Endothelial cell of umbilical vein (primary cell): ENCODE data around the gene LRRN4CL. TPM values are rescaled to one million over a fixed set of nuclear protein-coding genes. Genes with fewer than 3 reads are reported as not detected.
A peak's percentile ranks its signal among the peaks of the same experiment; 100 is the strongest.

Source experiments
- BruUV-seq: library from RNA; stranded (reverse); fragments of 400-500 nt; replicated peaks from 2 replicates; lab custom pipeline; 2021; lab: Mats Ljungman, UMichigan
- CTCF ChIA-PET: fragments of 300-600, 350-600 bp; sonication (Branson Sonifier 250); formaldehyde crosslinking; loops from one replicate; lab custom pipeline; 2021; ENCODE audit warnings: antibody characterized with exemption, inconsistent platforms; lab: Charles Lee
- POLR2A ChIA-PET: fragments of 300-600, 350-600 bp; sonication (Branson Sonifier 250); formaldehyde crosslinking; loops from one replicate; lab custom pipeline; 2021; ENCODE audit warnings: antibody characterized with exemption, inconsistent platforms; lab: Charles Lee
- DNase-seq: peaks from one replicate; pipeline ENCODE4 v3.0.0-alpha.2; 2011; ENCODE audit warnings: low read depth, low spot score
- FAIRE-seq: peaks from 2 replicates; lab custom pipeline; 2011; peaks lifted over from hg19 to GRCh38; lab: Jason Lieb, UNC
- H2AFZ ChIP-seq: 2 replicates; pipeline ENCODE4 v1.6.0; 2012; ENCODE audit warnings: low read depth, low read length, control low read depth, inconsistent platforms
- H3K27ac ChIP-seq: 2 replicates; pipeline ENCODE4 v1.5.1; 2011; ENCODE audit warnings: low read depth, mild to moderate bottlenecking, control low read depth, low read length, moderate library complexity; ENCODE audit not compliant: insufficient read depth
- H3K27me3 ChIP-seq, 2 experiments: 2 replicates each; pipeline versions ENCODE4 v1.6.0 to v1.6.1; 2011; ENCODE audit warnings: low read length in 2 of 2, mixed read lengths in 1 of 2; ENCODE audit not compliant: control insufficient read depth in 2 of 2, insufficient read depth in 2 of 2
- H3K36me3 ChIP-seq, 2 experiments: 2 replicates in 1 of 2; 3 replicates in 1 of 2; pipeline ENCODE4 v1.5.1; 2011; ENCODE audit warnings: low read length in 2 of 2, mild to moderate bottlenecking in 1 of 2, moderate library complexity in 1 of 2; ENCODE audit not compliant: control insufficient read depth in 2 of 2, insufficient read depth in 2 of 2; ENCODE audit errors: extremely low read depth in 1 of 2
- H3K4me1 ChIP-seq: 3 replicates; pipeline ENCODE4 v1.5.1; 2011; ENCODE audit warnings: mild to moderate bottlenecking, low read length; ENCODE audit not compliant: control insufficient read depth, insufficient read depth; ENCODE audit errors: extremely low read depth
- H3K4me2 ChIP-seq: 2 replicates; pipeline ENCODE4 v1.6.1; 2011; ENCODE audit warnings: low read length, control low read depth, mixed read lengths; ENCODE audit not compliant: insufficient read depth
- H3K4me3 ChIP-seq, 3 experiments: fragments of 200-600 bp in 1 of 3; sonication (generic), shearing (Covaris generic) in 1 of 3; replicated peaks in 1 of 3; 2 replicates each; pipeline ENCODE4 v1.5.1; 2011 to 2016; ENCODE audit warnings: control low read depth in 3 of 3, low read length in 3 of 3, mild to moderate bottlenecking in 2 of 3, inconsistent platforms in 1 of 3, low read depth in 1 of 3, moderate library complexity in 1 of 3; ENCODE audit not compliant: insufficient read depth in 1 of 3
- H3K79me2 ChIP-seq: 2 replicates; pipeline ENCODE4 v1.6.0; 2012; ENCODE audit warnings: low read length, inconsistent platforms; ENCODE audit not compliant: control insufficient read depth, insufficient read depth
- H3K9ac ChIP-seq: replicated peaks from 2 replicates; pipeline ENCODE3; 2011; ENCODE audit warnings: low read length, control low read depth; ENCODE audit not compliant: insufficient read depth; ENCODE audit errors: extremely low read depth
- H3K9me1 ChIP-seq: replicated peaks from 3 replicates; pipeline ENCODE4 v1.6.0; 2011; ENCODE audit warnings: mild to moderate bottlenecking, low read length; ENCODE audit not compliant: control insufficient read depth, insufficient read depth; ENCODE audit errors: extremely low read depth
- H3K9me3 ChIP-seq: replicated peaks from 2 replicates; pipeline ENCODE4 v1.5.1; 2012; ENCODE audit warnings: low read length, inconsistent platforms; ENCODE audit not compliant: control insufficient read depth, insufficient read depth
- H4K20me1 ChIP-seq: replicated peaks from 2 replicates; pipeline ENCODE3; 2011; ENCODE audit warnings: mild to moderate bottlenecking, low read length; ENCODE audit not compliant: control insufficient read depth, insufficient read depth; ENCODE audit errors: extremely low read depth
- EZH2 ChIP-seq: IDR thresholded peaks from 2 replicates; pipeline ENCODE4 v1.6.1; 2012; ENCODE audit warnings: borderline replicate concordance, low read depth, mild to moderate bottlenecking, moderate library complexity, low read length, inconsistent platforms; ENCODE audit not compliant: severe bottlenecking
- FOS ChIP-seq: IDR thresholded peaks from 2 replicates; pipeline ENCODE4 v1.6.1; 2011; ENCODE audit warnings: mild to moderate bottlenecking, low read length, moderate library complexity, borderline replicate concordance; ENCODE audit not compliant: insufficient read depth
- GATA2 ChIP-seq: IDR thresholded peaks from 2 replicates; pipeline ENCODE4 v1.7.0; 2011; ENCODE audit warnings: low read depth, mild to moderate bottlenecking, moderate library complexity, mixed read lengths, low read length; ENCODE audit not compliant: insufficient read length, insufficient read depth
- JUN ChIP-seq: IDR thresholded peaks from 2 replicates; pipeline ENCODE4 v1.6.1; 2011; ENCODE audit warnings: borderline replicate concordance, low read depth; ENCODE audit not compliant: insufficient read length, insufficient read depth
- MYC ChIP-seq: IDR thresholded peaks from one replicate; pipeline ENCODE4 v1.6.1; 2011; ENCODE audit warnings: mild to moderate bottlenecking, low read depth, low read length
- POLR2A ChIP-seq: IDR thresholded peaks from 2 replicates; pipeline ENCODE4 v1.6.1; 2012; ENCODE audit warnings: low read depth, mild to moderate bottlenecking, control low read depth, low read length
- POLR2AphosphoS5 ChIP-seq: IDR thresholded peaks from 2 replicates; pipeline ENCODE4 v1.6.1; 2012; ENCODE audit warnings: low read depth, mild to moderate bottlenecking, control low read depth, low read length, moderate library complexity; ENCODE audit not compliant: insufficient read depth
- dilution Hi-C: fragments of 300-500 bp; cut with MboI; formaldehyde crosslinking; loops from one replicate; pipeline ENCODE4 v1.15.0; 2019; ENCODE audit warnings: low sequenced_read_pairs; ENCODE audit not compliant: extremely low pct_ligation_motif_present
- intact Hi-C: fragments of 100-400 bp; cut with micrococcal nuclease; formaldehyde crosslinking; loops from one replicate; pipeline ENCODE4 v1.10.0; 2022
- polyA plus RNA-seq, 4 experiments: library from polyadenylated mRNA; depleted of rRNA in 3 of 4; stranded (reverse) in 3 of 4; unstranded in 1 of 4; fragments of >200 nt; gene quantifications; 2 replicates each; pipeline versions ENCODE4 v1.2.1 to v1.2.3, GENCODE V29; 2011 to 2012; ENCODE audit warnings: missing spikeins in 1 of 4
- total RNA-seq: library from RNA; stranded (reverse); gene quantifications from 2 replicates; pipeline ENCODE4 v1.2.3, GENCODE V29; 2021
- TF ChIP-seq, protein P1 (sequence below), 2 donors: IDR thresholded peaks; 1 replicate in 1 of 2; 2 replicates in 1 of 2; pipeline ENCODE4 v1.5.1; 2011; ENCODE audit warnings: low read length in 2 of 2, mild to moderate bottlenecking in 2 of 2, moderate library complexity in 2 of 2, control low read depth in 1 of 2, inconsistent platforms in 1 of 2, low read depth in 1 of 2; ENCODE audit not compliant: insufficient read depth in 1 of 2; ENCODE audit errors: extremely low read depth in 1 of 2
- TF ChIP-seq, protein P2 (sequence below): IDR thresholded peaks from 2 replicates; pipeline ENCODE4 v1.6.1; 2011; ENCODE audit not compliant: insufficient read depth, insufficient read length

LRRN4CL gene
- total and polyA plus RNA-seq, 2 donors (not counting 3 experiments of a cell fraction or from before 2014, with no cell fraction given) = 0.20 TPM; not detected in 1

DNA sequence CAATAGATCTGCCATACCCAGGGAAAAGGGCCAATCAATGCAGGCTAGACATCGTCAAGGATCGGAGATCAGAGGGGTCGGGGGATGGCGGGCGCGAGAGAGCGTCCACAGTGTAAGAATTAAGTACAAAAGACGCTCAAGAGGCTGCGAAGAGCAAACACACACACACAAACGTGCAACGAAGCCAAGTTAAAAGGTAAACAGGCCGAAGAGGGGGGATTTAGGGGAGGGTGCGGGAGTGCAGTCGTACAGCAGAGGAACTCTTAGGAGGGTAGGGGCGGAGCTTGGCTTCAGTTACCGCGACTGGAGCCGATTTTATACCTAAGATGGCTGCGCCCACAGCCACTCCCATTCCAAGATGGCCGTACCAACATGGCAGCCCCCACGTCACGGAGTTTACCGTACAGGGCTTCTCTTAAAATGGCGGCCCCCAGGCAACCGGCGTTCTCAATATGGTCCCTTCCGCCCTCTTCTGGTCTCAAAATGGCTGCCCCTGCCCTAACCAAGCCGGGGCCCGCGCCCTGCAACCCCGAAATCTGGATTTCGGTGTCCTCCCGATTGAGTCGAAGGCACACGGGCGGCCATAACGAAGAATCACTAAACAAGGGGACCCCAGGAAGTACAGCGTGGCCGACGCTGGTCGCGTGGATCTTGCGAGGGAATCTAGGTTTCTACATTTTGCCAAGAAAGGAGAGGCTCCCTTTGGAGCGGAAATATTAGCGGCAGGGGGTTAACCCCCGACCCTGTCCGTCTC lies 20.1 kb upstream of the LRRN4CL start:
- H3K27me3 ChIP-seq = no peaks in the 10 kb centered on the region
- ChIA-PET POLR2A (interaction anchor here (0.5 to 2.8 kb wide), 5 partner anchors 18 to 255 kb away, joined by 3 to 8 read pairs (median 5); partner anchors contain the start of genes C11orf98, CSKMT and HNRNPUL2), CTCF (interaction anchor here (1.0 to 1.7 kb wide), 6 partner anchors 18 to 172 kb away, joined by 3 to 7 read pairs (median 4); partner anchors contain the start of genes C11orf98, CSKMT, HNRNPUL2 and SLC3A2)
- peak; percentile 91 for TF ChIP-seq POLR2A
- peak; percentile 98 for TF ChIP-seq POLR2AphosphoS5
- no peak for TF ChIP-seq JUN
- H3K4me3 ChIP-seq = peak overlapping the region; percentile 22 to 68 (median 58)
- H3K79me2 ChIP-seq = no peaks in the 10 kb centered on the region
- no peaks in the 10 kb centered on the region for H3K9me3 ChIP-seq
- H3K27ac ChIP-seq = peak overlapping the region; percentile 73
- H2AFZ ChIP-seq = peak overlapping the region; percentile 88
- H3K9me1 ChIP-seq = no peaks in the 10 kb centered on the region
- peak overlapping the region; percentile 78 for H3K9ac ChIP-seq
- dilution Hi-C loops = no loop called here
- peaks cover 25% of the 10 kb centered on the region for H3K4me1 ChIP-seq
- H3K4me2 ChIP-seq = peak overlapping the region; percentile 85
- TSS peak; percentile 20 for BruUV-seq
- no peaks in the 10 kb centered on the region for H4K20me1 ChIP-seq
- DNase-seq (peak; percentile 98), FAIRE-seq (peak; percentile 99)
- intact Hi-C loops = loop anchor here (1.0 to 5.0 kb wide), 3 partner anchors 18 to 57 kb away; partner anchors contain the start of genes C11orf98, CSKMT, HNRNPUL2 and INTS5
- H3K36me3 ChIP-seq = peaks cover 12 to 13% of the 10 kb centered on the region in 2 experiments

DNA sequence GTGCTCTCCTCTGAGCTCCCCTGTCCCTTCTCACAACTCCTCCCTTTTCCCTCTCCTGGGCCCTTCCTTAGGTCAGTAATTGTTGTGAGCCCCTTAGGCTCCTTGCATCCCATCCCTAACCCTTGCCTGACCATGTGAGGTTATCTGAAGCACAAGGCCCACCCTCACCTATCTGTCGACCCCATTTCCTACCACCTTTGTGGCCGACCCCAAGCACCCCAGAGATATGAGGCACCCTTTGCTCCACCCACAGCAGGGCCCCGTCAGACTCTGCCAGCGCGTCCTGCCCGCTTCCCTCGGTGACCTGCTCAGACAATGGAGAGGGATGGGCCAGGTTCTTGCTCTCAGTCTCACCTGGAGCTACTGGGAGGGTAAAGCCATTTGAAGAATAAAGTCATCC lies 19.5 kb upstream of the LRRN4CL start:
- Histone ChIP-seq H3K79me2 (no peaks in the 10 kb centered on the region), H4K20me1 (no peaks in the 10 kb centered on the region), H3K36me3 (peaks cover 8 to 13% of the 10 kb centered on the region in 2 experiments), H3K9me1 (no peaks in the 10 kb centered on the region), H2AFZ (peak overlapping the region; percentile 50), H3K4me3 (peak overlapping the region; percentile 5 to 68 (median 58)), H3K4me2 (peak overlapping the region; percentile 85), H3K9me3 (no peaks in the 10 kb centered on the region), H3K4me1 (peaks cover 25% of the 10 kb centered on the region), H3K27me3 (no peaks in the 10 kb centered on the region), H3K27ac (peak overlapping the region; percentile 73), H3K9ac (peak overlapping the region; percentile 78)
- TF ChIP-seq, protein P1, sequence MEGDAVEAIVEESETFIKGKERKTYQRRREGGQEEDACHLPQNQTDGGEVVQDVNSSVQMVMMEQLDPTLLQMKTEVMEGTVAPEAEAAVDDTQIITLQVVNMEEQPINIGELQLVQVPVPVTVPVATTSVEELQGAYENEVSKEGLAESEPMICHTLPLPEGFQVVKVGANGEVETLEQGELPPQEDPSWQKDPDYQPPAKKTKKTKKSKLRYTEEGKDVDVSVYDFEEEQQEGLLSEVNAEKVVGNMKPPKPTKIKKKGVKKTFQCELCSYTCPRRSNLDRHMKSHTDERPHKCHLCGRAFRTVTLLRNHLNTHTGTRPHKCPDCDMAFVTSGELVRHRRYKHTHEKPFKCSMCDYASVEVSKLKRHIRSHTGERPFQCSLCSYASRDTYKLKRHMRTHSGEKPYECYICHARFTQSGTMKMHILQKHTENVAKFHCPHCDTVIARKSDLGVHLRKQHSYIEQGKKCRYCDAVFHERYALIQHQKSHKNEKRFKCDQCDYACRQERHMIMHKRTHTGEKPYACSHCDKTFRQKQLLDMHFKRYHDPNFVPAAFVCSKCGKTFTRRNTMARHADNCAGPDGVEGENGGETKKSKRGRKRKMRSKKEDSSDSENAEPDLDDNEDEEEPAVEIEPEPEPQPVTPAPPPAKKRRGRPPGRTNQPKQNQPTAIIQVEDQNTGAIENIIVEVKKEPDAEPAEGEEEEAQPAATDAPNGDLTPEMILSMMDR (IDR thresholded peaks at IDR 0.05; ENCODE audit: extremely low read depth in 1 of 2, insufficient read depth in 1 of 2, low read depth in 1 of 2, low read length in 2 of 2) = no peak
- TF ChIP-seq FOS = no peak
- TF ChIP-seq POLR2A = no peak
- no peak for TF ChIP-seq MYC
- TF ChIP-seq JUN = no peak
- no peak for TF ChIP-seq EZH2
- TF ChIP-seq POLR2AphosphoS5 = no peak
- TF ChIP-seq GATA2 = no peak
- TF ChIP-seq, protein P2, sequence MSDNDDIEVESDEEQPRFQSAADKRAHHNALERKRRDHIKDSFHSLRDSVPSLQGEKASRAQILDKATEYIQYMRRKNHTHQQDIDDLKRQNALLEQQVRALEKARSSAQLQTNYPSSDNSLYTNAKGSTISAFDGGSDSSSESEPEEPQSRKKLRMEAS = no peak
- intact Hi-C loops (loop anchor here (1.0 to 5.0 kb wide), 3 partner anchors 19 to 56 kb away; partner anchors contain the start of genes C11orf98, CSKMT, HNRNPUL2 and INTS5), dilution Hi-C loops (no loop called here)
- CTCF ChIA-PET = interaction anchor here (1.0 to 1.7 kb wide), 6 partner anchors 19 to 172 kb away, joined by 3 to 7 read pairs (median 4); partner anchors contain the start of genes C11orf98, CSKMT, HNRNPUL2 and SLC3A2
- BruUV-seq = no TSS peak
- DNase-seq (no peak), FAIRE-seq (no peak)
- POLR2A ChIA-PET = interaction anchor here (1.0 to 2.8 kb wide), 4 partner anchors 19 to 147 kb away, joined by 5 to 8 read pairs (median 6); partner anchors contain the start of genes C11orf98, CSKMT and HNRNPUL2
